Tibial artery (tissue), 4 donors: ENCODE data around the gene ARL4A.
A peak's percentile ranks its signal among the peaks of the same experiment; 100 is the strongest.
"Not testable (repeated sequence)": the region's sequence is repeated elsewhere in the genome, so short reads cannot be mapped to it uniquely, and the experiment has no call there.

Experiments used
- DNase-seq, 2 donors: peaks; one replicate each; pipeline ENCODE4 v3.0.0-alpha.2; 2019
- H3K27ac ChIP-seq, 2 donors: fragments of 200-600 bp; sonication (generic) in 1 of 2; 1 replicate in 1 of 2; 2 replicates in 1 of 2; pipeline ENCODE4 v1.5.1; 2018 to 2019; ENCODE audit warnings: mild to moderate bottlenecking in 1 of 2
- H3K27me3 ChIP-seq, 2 donors: fragments of 200-600 bp; sonication (generic) in 1 of 2; one replicate each; pipeline versions ENCODE4 v1.5.1 to v1.6.0; 2016 to 2019
- H3K36me3 ChIP-seq, 3 donors: fragments of 200-600 bp; sonication (generic) in 2 of 3; one replicate each; pipeline ENCODE4 v1.5.1; 2016 to 2019; ENCODE audit warnings: mild to moderate bottlenecking in 2 of 3
- H3K4me1 ChIP-seq, 4 donors: fragments of 200-600 bp; sonication (generic) in 2 of 4; 1 replicate in 3 of 4; 2 replicates in 1 of 4; pipeline ENCODE4 v1.5.1; 2016 to 2019
- H3K4me3 ChIP-seq, 2 donors: fragments of 200-600 bp; sonication (generic) in 1 of 2; 1 replicate in 1 of 2; 2 replicates in 1 of 2; pipeline ENCODE4 v1.5.1; 2018 to 2019; ENCODE audit warnings: mild to moderate bottlenecking in 2 of 2
- H3K9me3 ChIP-seq, 3 donors: fragments of 200-600 bp; sonication (generic) in 1 of 3; one replicate each; pipeline ENCODE4 v1.5.1; 2016 to 2019
- intact Hi-C: fragments of 100-400 bp; cut with DNase I; formaldehyde crosslinking; loops from one replicate; pipeline ENCODE4 v1.15.0; 2023; ENCODE audit warnings: low total_unique reads
- TF ChIP-seq, protein P1 (sequence below), 2 experiments: fragments of 200-600 bp in 1 of 2; fragments of 450-650 bp in 1 of 2; IDR thresholded peaks; one replicate each; pipeline ENCODE4 v1.5.1; 2017 to 2019; ENCODE audit warnings: antibody characterized with exemption in 2 of 2, mild to moderate bottlenecking in 1 of 2, moderate library complexity in 1 of 2

ARL4A gene

DNA sequence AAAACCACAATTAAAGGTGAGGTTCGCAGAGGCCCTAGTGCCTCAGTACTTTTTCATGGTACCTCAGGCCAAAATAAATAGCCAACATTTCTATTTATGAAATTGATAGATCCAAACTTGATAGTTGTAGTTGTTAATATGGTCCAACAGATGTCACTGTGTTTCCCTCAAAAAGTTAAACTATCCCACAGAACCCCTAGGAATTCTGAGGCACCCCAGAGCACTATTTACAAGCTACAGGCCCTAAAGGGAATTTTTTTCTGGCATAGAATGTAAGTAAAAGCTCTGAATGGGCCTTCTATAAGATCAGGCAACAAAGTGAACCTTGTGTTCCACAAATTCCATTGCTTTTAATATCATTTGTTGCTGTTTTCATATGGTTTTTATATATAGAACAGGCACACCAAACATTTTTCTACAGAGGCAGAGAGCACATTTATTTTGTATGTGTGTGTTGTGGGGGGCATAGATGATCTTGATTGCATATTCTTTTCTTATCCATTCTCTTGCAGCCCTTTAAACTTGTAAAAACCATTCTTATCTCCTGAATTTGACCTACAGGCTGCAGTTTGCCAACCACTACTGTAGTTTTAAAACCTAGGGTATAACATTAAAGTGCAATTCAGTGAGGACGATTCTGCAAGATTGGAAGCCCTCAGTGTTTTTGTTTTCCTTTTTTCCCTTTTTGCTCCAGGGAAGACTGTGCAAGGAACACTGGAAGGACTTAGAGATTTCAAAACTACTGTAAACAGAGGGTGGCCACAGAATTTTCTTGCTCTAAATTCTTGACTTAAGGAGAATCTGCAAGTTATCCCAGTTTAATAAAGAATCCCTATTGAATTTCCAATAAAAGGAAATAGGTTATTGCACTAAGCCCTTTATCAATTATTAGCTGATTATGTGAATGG, 3.5 kb upstream of the ARL4A start:
- H3K4me1 ChIP-seq = peaks cover 0 to 4% (median 0%) of the 10 kb centered on the region in 4 donors
- no peak overlapping the region for H3K4me3 ChIP-seq
- H3K27ac ChIP-seq = no peak overlapping the region
- TF ChIP-seq, protein P1, sequence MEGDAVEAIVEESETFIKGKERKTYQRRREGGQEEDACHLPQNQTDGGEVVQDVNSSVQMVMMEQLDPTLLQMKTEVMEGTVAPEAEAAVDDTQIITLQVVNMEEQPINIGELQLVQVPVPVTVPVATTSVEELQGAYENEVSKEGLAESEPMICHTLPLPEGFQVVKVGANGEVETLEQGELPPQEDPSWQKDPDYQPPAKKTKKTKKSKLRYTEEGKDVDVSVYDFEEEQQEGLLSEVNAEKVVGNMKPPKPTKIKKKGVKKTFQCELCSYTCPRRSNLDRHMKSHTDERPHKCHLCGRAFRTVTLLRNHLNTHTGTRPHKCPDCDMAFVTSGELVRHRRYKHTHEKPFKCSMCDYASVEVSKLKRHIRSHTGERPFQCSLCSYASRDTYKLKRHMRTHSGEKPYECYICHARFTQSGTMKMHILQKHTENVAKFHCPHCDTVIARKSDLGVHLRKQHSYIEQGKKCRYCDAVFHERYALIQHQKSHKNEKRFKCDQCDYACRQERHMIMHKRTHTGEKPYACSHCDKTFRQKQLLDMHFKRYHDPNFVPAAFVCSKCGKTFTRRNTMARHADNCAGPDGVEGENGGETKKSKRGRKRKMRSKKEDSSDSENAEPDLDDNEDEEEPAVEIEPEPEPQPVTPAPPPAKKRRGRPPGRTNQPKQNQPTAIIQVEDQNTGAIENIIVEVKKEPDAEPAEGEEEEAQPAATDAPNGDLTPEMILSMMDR (IDR thresholded peaks at IDR 0.05) = no peak
- no peaks in the 10 kb centered on the region for H3K9me3 ChIP-seq
- H3K27me3 ChIP-seq = no peaks in the 10 kb centered on the region
- intact Hi-C loops = no loop called here
- H3K36me3 ChIP-seq = no peaks in the 10 kb centered on the region
- no peak for DNase-seq

DNA sequence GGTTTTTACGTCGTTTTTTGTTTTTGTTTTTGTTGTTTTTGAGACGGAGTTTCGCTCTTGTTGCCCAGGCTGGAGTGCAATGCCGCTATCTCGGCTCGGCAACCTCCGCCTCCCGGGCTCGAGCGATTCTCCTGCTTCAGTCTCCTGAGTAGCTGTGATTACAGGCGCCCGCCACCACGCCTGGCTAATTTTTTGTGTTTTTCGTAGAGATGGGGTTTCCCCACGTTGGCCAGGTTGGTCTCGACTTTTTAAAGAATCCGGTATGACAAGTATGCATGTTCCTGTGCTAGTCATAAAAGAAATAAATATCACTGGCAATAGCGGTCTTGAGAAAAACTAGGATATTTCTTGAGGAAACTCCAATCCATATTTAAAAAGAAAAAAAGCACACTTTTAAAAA, 2.7 kb upstream of the ARL4A start:
- DNase-seq = no peak
- Histone ChIP-seq H3K36me3 (no peaks in the 10 kb centered on the region), H3K4me1 (peaks cover 0 to 4% (median 0%) of the 10 kb centered on the region in 4 donors), H3K9me3 (no peaks in the 10 kb centered on the region), H3K27ac (no peak overlapping the region), H3K4me3 (no peak overlapping the region), H3K27me3 (no peaks in the 10 kb centered on the region)
- intact Hi-C loops = no loop called here
- TF ChIP-seq, protein P1 (IDR thresholded peaks at IDR 0.05) = no peak

DNA sequence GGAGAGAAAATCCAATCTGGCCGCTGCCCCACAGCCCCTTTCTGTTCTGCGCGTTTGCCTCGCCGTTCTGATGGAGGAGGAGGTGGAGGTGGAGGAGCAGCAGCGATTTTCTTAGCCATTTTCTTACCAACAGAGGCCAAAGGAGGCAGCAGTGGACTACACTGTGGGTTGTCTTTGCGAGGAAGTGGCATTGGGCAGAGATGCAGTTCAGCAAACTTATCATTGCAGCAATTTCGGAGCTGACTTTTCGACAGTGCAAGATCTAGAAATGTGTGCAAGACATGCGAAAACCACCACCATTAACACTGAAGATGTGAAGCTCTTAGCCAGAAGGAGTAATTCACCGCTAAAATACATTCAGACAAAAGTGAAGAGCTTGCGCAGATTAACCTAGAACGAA, 1.9 kb upstream of the ARL4A start:
- H3K4me3 ChIP-seq = peak overlapping the region; percentile 92 to 95
- TF ChIP-seq, protein P1 (IDR thresholded peaks at IDR 0.05) = peak; percentile 38 to 49
- no peaks in the 10 kb centered on the region for H3K36me3 ChIP-seq
- H3K27me3 ChIP-seq = no peaks in the 10 kb centered on the region
- DNase-seq = peak in 1 of 2 donors; percentile 33
- H3K27ac ChIP-seq = peak overlapping the region in 1 of 2 donors; percentile 84
- intact Hi-C loops = no loop called here
- no peaks in the 10 kb centered on the region for H3K9me3 ChIP-seq
- peaks cover 0 to 4% (median 0%) of the 10 kb centered on the region in 4 donors for H3K4me1 ChIP-seq

DNA sequence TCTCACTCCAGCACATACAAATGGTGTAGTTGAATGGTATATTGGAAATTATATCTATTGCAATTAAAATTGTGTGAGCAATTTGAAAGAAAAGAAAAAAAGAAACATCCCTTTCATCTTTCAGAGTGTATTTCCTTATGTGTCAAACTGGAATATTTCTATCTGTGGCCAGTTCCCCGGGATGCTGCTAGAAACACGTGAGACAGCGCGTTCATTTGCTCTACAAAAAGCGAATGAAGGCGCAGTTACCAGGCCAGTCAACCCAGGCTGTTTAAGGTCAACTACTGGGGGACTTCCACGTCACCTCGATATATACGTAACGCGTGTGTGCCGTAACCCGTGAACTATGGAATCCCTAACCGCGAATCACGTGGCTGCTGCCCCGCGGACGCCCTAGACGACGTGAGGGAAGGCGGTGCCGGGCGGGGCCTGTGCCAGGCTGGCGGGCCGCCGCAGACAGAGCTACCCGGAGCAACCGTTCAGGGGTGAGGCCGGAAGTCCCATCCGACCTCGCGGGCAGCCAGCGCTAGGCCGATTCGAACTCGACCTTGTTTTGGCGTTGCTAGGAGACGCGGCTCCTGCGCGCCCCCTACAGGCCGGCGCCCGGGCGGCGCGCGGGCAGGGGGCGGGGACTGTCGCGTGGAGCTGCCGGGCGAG, 1.1 kb upstream of the ARL4A start:
- no peaks in the 10 kb centered on the region for H3K27me3 ChIP-seq
- intact Hi-C loops = no loop called here
- TF ChIP-seq, protein P1 (IDR thresholded peaks at IDR 0.05) = peak; percentile 86 to 93
- H3K9me3 ChIP-seq = no peaks in the 10 kb centered on the region
- peak overlapping the region; percentile 84 for H3K27ac ChIP-seq
- peak overlapping the region; percentile 92 to 95 for H3K4me3 ChIP-seq
- no peaks in the 10 kb centered on the region for H3K36me3 ChIP-seq
- DNase-seq = peak; percentile 87 to 94
- H3K4me1 ChIP-seq = peaks cover 0 to 4% (median 0%) of the 10 kb centered on the region in 4 donors

DNA sequence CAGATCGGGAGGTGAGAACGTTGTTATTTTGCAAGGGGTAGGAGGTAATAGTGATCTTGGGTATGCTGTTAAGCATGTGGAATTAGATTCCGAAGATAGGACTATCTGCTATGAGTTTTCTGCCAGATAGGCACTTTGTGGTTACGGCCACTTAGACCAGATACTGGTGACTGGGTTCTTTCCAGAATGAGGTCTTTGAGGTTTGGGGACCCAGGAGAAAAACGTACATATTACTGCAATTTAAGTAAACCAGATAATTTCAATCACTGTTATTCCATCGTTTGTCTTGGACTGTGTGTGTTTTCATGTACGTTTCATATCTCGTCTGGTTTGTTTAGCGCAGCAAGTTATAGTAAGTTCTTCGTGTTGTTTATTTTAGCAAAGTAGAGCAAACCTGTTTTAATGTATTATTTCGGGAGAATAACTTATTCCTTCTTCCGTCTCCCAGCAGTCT, 312 bp downstream of the ARL4A start:
- no peaks in the 10 kb centered on the region for H3K9me3 ChIP-seq
- H3K36me3 ChIP-seq = no peaks in the 10 kb centered on the region
- H3K4me1 ChIP-seq = peaks cover 0 to 4% (median 0%) of the 10 kb centered on the region in 4 donors
- H3K27me3 ChIP-seq = no peaks in the 10 kb centered on the region
- TF ChIP-seq, protein P1 (IDR thresholded peaks at IDR 0.05) = no peak
- H3K4me3 ChIP-seq = peak overlapping the region; percentile 92 to 95
- peak overlapping the region; percentile 84 for H3K27ac ChIP-seq
- no peak for DNase-seq
- intact Hi-C loops = no loop called here

DNA sequence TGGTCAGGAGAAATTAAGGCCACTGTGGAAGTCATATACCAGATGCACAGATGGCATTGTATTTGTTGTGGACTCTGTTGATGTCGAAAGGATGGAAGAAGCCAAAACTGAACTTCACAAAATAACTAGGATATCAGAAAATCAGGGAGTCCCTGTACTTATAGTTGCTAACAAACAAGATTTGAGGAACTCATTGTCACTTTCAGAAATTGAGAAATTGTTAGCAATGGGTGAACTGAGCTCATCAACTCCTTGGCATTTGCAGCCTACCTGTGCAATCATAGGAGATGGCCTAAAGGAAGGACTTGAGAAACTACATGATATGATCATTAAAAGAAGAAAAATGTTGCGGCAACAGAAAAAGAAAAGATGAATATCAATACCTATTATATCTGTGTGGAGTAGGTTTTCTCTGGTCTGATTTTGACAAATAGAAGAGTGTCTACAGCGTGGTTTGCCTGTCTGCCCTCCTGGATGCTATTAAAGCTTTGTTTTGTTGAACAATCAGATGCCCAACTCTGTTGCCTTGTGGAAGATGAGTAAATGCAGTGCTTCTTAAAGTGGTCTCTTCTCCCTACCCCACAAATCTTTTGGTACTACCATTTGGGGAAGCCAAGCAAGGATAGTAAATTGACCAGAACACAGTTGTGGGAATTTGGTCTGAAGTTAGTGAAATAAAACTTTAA, 1.2 kb downstream of the ARL4A start:
- H3K9me3 ChIP-seq, H3K27me3 ChIP-seq, DNase-seq, intact Hi-C loops, H3K4me1 ChIP-seq, H3K36me3 ChIP-seq, H3K27ac ChIP-seq: not testable (repeated sequence)
- H3K4me3 ChIP-seq = peak overlapping the region; percentile 5 to 95
